T-helper 1 cell (primary cell): ENCODE results near the gene TMCO4.

Experiments used
- DNase-seq, 5 donors: peaks; one replicate each; pipeline ENCODE4 v3.0.0-alpha.2; 2012 to 2020

TMCO4 gene

GRCh38 chr1:19710825-19711611 lies 88.7 kb downstream of the TMCO4 start:
- peak in 1 of 5 donors; percentile 68 for DNase-seq

- DNase-seq: no peak
These were observed 90.4 kb downstream of the TMCO4 start for GRCh38 chr1:19709260-19709793.

GRCh38 chr1:19708567-19709110 lies 91.1 kb downstream of the TMCO4 start:
- DNase-seq: no peak

GRCh38 chr1:19706136-19706535 lies 93.6 kb downstream of the TMCO4 start:
- DNase-seq: no peak

GRCh38 chr1:19705464-19705863 lies 94.3 kb downstream of the TMCO4 start:
- DNase-seq: no peak

- DNase-seq: peak in 4 of 5 donors; percentile 14 to 59 (median 38)
These were observed 95.2 kb downstream of the TMCO4 start for GRCh38 chr1:19704247-19705113.

GRCh38 chr1:19703280-19703679 lies 96.4 kb downstream of the TMCO4 start:
- DNase-seq: no peak

- no peak for DNase-seq
These were observed 99.5 kb downstream of the TMCO4 start for GRCh38 chr1:19700079-19700777.

GRCh38 chr1:19698181-19698580 lies 101.5 kb downstream of the TMCO4 start:
- DNase-seq: no peak

GRCh38 chr1:19696820-19697219 lies 102.9 kb downstream of the TMCO4 start:
- DNase-seq: no peak

GRCh38 chr1:19695772-19696171 lies 103.9 kb downstream of the TMCO4 start:
- DNase-seq: no peak

GRCh38 chr1:19694298-19694697 lies 105.4 kb downstream of the TMCO4 start:
- DNase-seq: no peak

GRCh38 chr1:19690342-19690741 lies 109.4 kb downstream of the TMCO4 start:
- DNase-seq: no peak

GRCh38 chr1:19689856-19690255 lies 109.9 kb downstream of the TMCO4 start:
- no peak for DNase-seq

GRCh38 chr1:19689085-19689757 lies 110.5 kb downstream of the TMCO4 start:
- no peak for DNase-seq

GRCh38 chr1:19688041-19688842 lies 111.5 kb downstream of the TMCO4 start:
- DNase-seq: peak in 1 of 5 donors; percentile 34

GRCh38 chr1:19687414-19687813 lies 112.3 kb downstream of the TMCO4 start:
- no peak for DNase-seq

- no peak for DNase-seq
These were observed 113.7 kb downstream of the TMCO4 start for GRCh38 chr1:19685994-19686393.

- DNase-seq: no peak
These were observed 115.0 kb downstream of the TMCO4 start for GRCh38 chr1:19684677-19685076.

GRCh38 chr1:19683351-19683750 lies 116.4 kb downstream of the TMCO4 start:
- no peak for DNase-seq

- no peak for DNase-seq
These were observed 116.8 kb downstream of the TMCO4 start for GRCh38 chr1:19682901-19683300.
